ENCODE data around the gene NIPBL.
"Not testable (repeated sequence)": the region's sequence is repeated elsewhere in the genome, so short reads cannot be mapped to it uniquely, and the experiment has no call there.

Gene NIPBL

DNA sequence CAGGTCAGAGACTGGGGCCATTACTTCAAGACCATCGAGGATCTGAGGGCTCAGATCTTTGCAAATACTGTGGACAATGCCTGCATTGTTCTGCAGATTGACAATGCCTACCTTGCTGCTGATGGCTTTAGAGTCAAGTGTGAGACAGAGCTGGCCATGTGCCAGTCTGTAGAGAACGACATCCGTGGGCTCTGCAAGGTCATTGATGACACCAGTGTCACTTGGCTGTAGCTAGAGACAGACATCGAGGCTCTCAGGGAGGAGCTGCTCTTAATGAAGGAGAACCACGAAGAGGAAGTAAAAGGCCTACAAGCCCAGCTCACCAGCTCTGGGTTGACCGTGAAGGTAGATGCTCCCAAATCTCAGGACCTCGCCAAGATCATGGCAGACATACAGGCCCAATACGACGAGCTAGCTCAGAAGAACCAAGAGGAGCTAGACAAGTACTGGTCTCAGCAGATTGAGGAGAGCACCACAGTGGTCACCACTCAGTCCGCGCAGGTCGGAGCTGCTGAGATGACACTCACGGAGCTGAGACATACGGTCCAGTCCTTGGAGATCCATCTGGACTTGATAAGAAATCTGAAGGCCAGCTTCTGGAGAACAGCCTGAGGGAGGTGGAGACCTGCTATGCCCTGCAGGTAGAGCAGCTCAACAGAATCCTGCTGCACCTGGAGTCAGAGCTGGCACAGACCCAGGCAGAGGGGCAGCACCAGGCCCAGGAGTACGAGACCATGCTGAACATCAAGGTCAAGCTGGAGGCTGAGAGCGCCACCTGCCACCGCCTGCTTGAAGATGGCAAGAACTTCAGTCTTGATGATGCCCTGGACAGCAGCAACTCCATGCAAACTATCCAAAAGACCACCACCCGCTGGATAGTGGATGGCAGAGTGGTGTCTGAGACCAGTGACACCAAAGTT lies 9.3 kb downstream of the NIPBL start:
- no peak for TF ChIP-seq POLR2A (IDR thresholded peaks at IDR 0.05; ENCODE audit: low read depth, low read length)
- no peak for TF ChIP-seq POLR2AphosphoS5 (IDR thresholded peaks at IDR 0.05; ENCODE audit: low read depth, low read length)
- no peak for TF ChIP-seq TAF1 (IDR thresholded peaks at IDR 0.05; ENCODE audit: low read depth, low read length)
- no peak for TF ChIP-seq SPI1 (IDR thresholded peaks at IDR 0.05; ENCODE audit: low read depth, low read length)
- TF ChIP-seq PAX5 (IDR thresholded peaks at IDR 0.05; ENCODE audit: insufficient read depth, low read length, severe bottlenecking) = no peak
- TF ChIP-seq POU2F2 (IDR thresholded peaks at IDR 0.05; ENCODE audit: low read depth, low read length) = no peak
- FAIRE-seq (peak; percentile 13), DNase-seq (ENCODE audit: insufficient read length, low spot score) (no peak)

DNA sequence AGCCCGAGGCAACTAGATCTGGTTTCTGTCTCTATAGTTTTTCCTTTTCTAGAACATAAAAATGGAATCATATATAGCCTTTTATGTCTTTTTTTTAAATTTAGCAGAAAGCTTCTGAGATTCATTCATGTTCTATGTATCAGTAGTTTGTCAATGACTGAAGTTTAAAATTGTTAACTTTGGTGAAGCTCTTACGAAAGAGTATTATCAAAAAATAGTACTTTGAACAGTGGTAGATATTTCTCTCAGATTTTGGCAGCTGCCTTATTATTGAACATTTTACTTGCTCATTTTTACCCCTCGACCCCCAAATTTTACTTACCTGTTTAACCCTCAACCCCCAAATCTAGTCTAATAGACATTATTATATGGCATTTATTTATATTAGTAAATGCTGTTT lies 10.2 kb downstream of the NIPBL start:
- TF ChIP-seq TAF1 (IDR thresholded peaks at IDR 0.05; ENCODE audit: low read depth, low read length) (no peak), POLR2A (IDR thresholded peaks at IDR 0.05; ENCODE audit: low read depth, low read length) (no peak), PAX5 (IDR thresholded peaks at IDR 0.05; ENCODE audit: insufficient read depth, low read length, severe bottlenecking) (no peak), SPI1 (IDR thresholded peaks at IDR 0.05; ENCODE audit: low read depth, low read length) (no peak)
- FAIRE-seq = no peak
- no peak for DNase-seq (ENCODE audit: insufficient read length, low spot score)

DNA sequence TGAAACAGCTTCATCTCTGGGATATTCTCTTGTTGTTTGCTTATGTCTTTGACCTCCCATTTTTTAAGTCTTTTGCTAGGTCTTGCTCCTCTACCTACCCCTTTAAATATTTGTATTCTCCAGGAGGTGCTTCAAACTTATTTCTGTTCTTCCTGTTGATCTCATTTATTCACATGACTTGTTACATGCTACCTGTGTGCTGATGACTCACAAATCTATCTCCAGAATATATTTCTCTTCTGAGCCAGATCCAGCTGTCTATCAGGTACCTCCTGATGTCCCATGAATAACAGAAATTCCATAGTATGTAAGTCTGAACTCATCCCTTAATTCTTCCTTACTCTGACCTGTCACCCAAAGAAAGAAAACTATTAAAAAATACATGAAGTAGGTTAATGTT lies 11.0 kb downstream of the NIPBL start:
- TF ChIP-seq POU2F2 (IDR thresholded peaks at IDR 0.05; ENCODE audit: low read depth, low read length) (no peak), POLR2AphosphoS5 (IDR thresholded peaks at IDR 0.05; ENCODE audit: low read depth, low read length) (no peak), PAX5 (IDR thresholded peaks at IDR 0.05; ENCODE audit: insufficient read depth, low read length, severe bottlenecking) (no peak), TAF1 (IDR thresholded peaks at IDR 0.05; ENCODE audit: low read depth, low read length) (no peak), SPI1 (IDR thresholded peaks at IDR 0.05; ENCODE audit: low read depth, low read length) (no peak), POLR2A (IDR thresholded peaks at IDR 0.05; ENCODE audit: low read depth, low read length) (no peak)
- DNase-seq (ENCODE audit: insufficient read length, low spot score) (no peak), FAIRE-seq (no peak)

DNA sequence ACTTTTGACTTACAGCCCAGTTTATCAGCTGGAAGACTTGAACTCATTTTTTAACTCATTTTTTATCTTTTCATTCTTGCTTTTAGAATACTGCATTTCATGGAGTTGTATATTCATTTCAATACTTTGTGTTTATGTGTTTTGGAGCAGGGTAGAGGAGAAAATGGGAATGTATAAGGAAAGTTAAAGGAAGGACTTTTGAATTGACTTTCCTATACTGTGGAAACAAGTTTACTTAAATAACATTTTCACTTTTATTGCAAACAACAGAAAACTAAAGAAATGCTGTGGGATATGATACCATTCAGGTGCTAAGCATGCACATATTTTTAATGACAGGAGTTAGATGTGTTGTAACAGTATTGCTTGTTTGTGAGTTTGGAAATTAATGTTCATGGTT lies 11.7 kb downstream of the NIPBL start:
- no peak for DNase-seq (ENCODE audit: insufficient read length, low spot score)
- TF ChIP-seq PAX5 (IDR thresholded peaks at IDR 0.05; ENCODE audit: insufficient read depth, low read length, severe bottlenecking) = no peak
- TF ChIP-seq POLR2A (IDR thresholded peaks at IDR 0.05; ENCODE audit: low read depth, low read length) = no peak
- no peak for TF ChIP-seq POU2F2 (IDR thresholded peaks at IDR 0.05; ENCODE audit: low read depth, low read length)
- TF ChIP-seq SPI1 (IDR thresholded peaks at IDR 0.05; ENCODE audit: low read depth, low read length) = no peak
- TF ChIP-seq POLR2AphosphoS5 (IDR thresholded peaks at IDR 0.05; ENCODE audit: low read depth, low read length) = no peak
- no peak for TF ChIP-seq TAF1 (IDR thresholded peaks at IDR 0.05; ENCODE audit: low read depth, low read length)
- FAIRE-seq = no peak

DNA sequence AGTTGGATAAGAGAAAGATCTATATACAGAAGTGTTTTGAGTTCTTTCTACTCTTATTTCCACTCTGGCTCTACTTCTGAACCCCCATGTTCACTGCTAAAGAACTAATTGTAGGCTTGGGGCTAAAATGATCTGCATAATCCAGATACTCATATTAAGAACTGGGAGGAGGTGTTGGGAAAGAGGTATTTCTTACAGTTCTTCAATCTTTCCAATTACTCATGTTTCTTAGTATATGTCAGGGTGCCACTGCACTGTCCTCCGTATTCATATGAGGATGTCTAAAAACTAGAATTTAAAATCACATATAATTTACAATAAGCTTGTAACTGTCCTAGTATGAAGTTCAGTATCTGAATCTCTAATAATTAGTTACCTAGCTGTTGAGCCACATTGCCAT lies 12.7 kb downstream of the NIPBL start:
- DNase-seq (ENCODE audit: insufficient read length, low spot score) (no peak), FAIRE-seq (no peak)
- TF ChIP-seq TAF1 (IDR thresholded peaks at IDR 0.05; ENCODE audit: low read depth, low read length) (no peak), PAX5 (IDR thresholded peaks at IDR 0.05; ENCODE audit: insufficient read depth, low read length, severe bottlenecking) (no peak), POU2F2 (IDR thresholded peaks at IDR 0.05; ENCODE audit: low read depth, low read length) (no peak), POLR2A (IDR thresholded peaks at IDR 0.05; ENCODE audit: low read depth, low read length) (no peak), SPI1 (IDR thresholded peaks at IDR 0.05; ENCODE audit: low read depth, low read length) (no peak), POLR2AphosphoS5 (IDR thresholded peaks at IDR 0.05; ENCODE audit: low read depth, low read length) (no peak)

DNA sequence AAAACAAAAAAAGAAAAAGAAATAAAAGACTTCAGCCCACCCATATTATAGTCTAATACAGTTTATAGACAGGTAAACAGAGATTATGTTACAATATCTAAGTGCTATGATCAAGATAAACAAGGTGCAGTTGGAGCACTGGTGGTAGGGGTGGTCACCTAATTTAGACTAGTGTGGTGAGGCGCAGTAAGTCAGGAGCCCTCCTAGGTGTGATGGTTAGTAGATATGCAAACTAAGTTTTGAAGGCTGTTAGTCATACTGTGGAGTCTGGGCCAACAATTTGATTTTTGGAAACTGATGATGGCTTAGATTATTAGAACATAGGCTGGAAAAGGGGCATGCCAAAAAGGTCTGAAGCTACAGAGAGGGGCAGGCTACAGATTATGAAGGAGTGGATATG lies 14.7 kb downstream of the NIPBL start:
- no peak for DNase-seq (ENCODE audit: insufficient read length, low spot score)
- no peak for FAIRE-seq
- no peak for TF ChIP-seq POLR2A (IDR thresholded peaks at IDR 0.05; ENCODE audit: low read depth, low read length)
- no peak for TF ChIP-seq POLR2AphosphoS5 (IDR thresholded peaks at IDR 0.05; ENCODE audit: low read depth, low read length)
- TF ChIP-seq POU2F2 (IDR thresholded peaks at IDR 0.05; ENCODE audit: low read depth, low read length) = no peak
- TF ChIP-seq TAF1 (IDR thresholded peaks at IDR 0.05; ENCODE audit: low read depth, low read length) = no peak
- TF ChIP-seq PAX5 (IDR thresholded peaks at IDR 0.05; ENCODE audit: insufficient read depth, low read length, severe bottlenecking) = no peak
- TF ChIP-seq SPI1 (IDR thresholded peaks at IDR 0.05; ENCODE audit: low read depth, low read length) = no peak

DNA sequence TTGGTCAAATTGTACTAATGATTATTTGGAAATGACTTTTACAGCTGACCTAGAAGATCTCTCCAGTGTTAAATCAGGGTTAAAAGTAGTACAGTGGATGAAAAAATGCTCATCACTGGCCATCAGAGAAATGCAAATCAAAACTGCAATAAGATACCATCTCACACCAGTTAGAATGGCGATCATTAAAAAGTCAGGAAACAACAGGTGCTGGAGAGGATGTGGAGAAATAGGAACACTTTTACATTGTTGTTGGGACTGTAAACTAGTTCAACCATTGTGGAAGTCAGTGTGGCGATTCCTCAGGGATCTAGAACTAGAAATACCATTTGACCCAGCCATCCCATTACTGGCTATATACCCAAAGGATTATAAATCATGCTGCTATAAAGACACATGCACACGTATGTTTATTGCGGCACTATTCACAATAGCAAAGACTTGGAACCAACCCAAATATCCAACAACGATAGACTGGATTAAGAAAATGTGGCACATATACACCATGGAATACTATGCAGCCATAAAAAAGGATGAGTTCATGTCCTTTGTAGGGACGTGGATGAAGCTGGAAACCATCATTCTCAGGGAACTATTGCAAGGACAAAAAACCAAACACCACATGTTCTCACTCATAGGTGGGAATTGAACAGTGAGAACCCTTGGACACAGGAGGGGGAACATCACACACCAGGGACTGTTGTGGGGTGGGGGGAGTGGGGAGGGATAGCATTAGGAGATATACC lies 15.7 kb downstream of the NIPBL start:
- not testable (repeated sequence) for DNase-seq (ENCODE audit: insufficient read length, low spot score); FAIRE-seq

DNA sequence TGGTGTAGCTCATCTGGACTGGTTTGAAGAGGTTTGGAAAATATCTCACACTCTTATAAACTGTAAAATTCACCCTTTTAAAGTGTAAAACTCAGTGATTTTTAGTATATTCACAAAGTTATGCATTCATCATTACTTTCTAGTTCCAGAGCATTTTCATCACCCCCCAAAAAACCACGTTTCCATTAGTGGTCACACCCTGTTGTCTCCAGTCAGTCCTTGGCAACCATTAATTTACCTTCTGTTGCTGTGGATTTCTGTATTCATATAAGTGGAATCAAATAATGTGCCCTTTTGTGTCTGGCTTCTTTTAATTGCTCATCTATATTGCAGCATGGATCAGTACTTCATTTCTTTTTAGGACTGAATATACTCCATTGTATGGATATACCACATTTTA lies 18.4 kb downstream of the NIPBL start:
- DNase-seq (ENCODE audit: insufficient read length, low spot score) (no peak), FAIRE-seq (no peak)
- TF ChIP-seq POLR2A (IDR thresholded peaks at IDR 0.05; ENCODE audit: low read depth, low read length) (no peak), TAF1 (IDR thresholded peaks at IDR 0.05; ENCODE audit: low read depth, low read length) (no peak), PAX5 (IDR thresholded peaks at IDR 0.05; ENCODE audit: insufficient read depth, low read length, severe bottlenecking) (no peak), POU2F2 (IDR thresholded peaks at IDR 0.05; ENCODE audit: low read depth, low read length) (no peak), SPI1 (IDR thresholded peaks at IDR 0.05; ENCODE audit: low read depth, low read length) (no peak), POLR2AphosphoS5 (IDR thresholded peaks at IDR 0.05; ENCODE audit: low read depth, low read length) (no peak)

DNA sequence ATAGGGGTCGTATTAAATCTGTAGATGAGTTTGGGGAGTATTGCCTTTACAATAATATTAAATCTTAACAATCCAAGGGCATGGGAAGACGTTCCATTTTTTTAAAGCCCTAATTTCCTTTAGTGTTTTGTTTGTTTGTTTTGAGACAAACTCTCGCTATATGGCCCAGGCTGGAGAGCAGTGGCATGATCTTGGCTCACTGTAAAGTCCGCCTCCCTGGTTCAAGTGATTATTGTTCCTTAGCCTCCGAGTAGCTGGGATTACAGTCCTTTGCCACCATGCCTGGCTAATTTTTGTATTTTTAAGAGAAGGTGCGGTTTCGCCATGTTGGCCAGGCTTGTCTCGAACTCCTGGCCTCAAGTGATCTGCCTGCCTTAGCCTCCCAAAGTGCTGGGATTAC lies 19.9 kb downstream of the NIPBL start:
- FAIRE-seq = no peak
- TF ChIP-seq POLR2AphosphoS5 (IDR thresholded peaks at IDR 0.05; ENCODE audit: low read depth, low read length) (no peak), POLR2A (IDR thresholded peaks at IDR 0.05; ENCODE audit: low read depth, low read length) (no peak), TAF1 (IDR thresholded peaks at IDR 0.05; ENCODE audit: low read depth, low read length) (no peak), SPI1 (IDR thresholded peaks at IDR 0.05; ENCODE audit: low read depth, low read length) (no peak), POU2F2 (IDR thresholded peaks at IDR 0.05; ENCODE audit: low read depth, low read length) (no peak)
- DNase-seq (ENCODE audit: insufficient read length, low spot score) = no peak
